GM23248 (cell line): ENCODE measurements around the gene SYNE1.

Experiments used
- EZH2 ChIP-seq: fragments of 200-600 bp; sonication (generic); IDR thresholded peaks from 2 replicates; pipeline ENCODE4 v1.6.1; 2018; ENCODE audit warnings: antibody characterized with exemption, mild to moderate bottlenecking; ENCODE audit not compliant: insufficient read depth, poor library complexity, severe bottlenecking
- EZH2phosphoT487 ChIP-seq: fragments of 200-600 bp; sonication (generic); IDR thresholded peaks from 2 replicates; pipeline ENCODE4 v1.6.1; 2018; ENCODE audit warnings: antibody characterized with exemption, moderate library complexity, mild to moderate bottlenecking, low read depth; ENCODE audit not compliant: insufficient read depth

DNA sequence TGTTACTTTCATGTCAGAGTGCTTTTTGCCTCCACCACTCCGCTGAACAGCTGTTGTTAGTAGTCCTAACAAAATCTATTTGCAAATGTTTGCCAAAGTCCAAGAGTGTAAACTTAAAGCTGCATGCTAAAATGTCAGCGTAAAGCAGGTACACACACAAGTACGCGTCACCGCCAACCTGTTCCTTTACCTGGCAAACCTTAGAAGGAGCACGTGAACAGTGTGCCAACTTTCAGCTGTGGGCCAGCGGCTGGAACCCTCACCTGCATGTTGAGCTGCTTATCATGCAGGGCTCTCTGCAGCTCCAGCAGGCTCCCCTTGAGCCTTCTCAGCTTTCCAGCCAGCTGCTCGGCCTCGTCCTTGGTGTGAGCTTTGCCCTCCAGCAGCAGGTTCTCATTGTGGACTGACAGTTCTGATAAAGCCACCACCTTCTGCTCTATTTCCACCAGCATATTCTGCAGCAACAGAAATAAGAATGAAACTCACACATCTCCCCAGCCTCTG lies 359.3 kb downstream of the SYNE1 start:
- TF ChIP-seq EZH2phosphoT487 (no peak), EZH2 (no peak)
